Measurements from ENCODE around the gene LIFR.

Gene LIFR

DNA sequence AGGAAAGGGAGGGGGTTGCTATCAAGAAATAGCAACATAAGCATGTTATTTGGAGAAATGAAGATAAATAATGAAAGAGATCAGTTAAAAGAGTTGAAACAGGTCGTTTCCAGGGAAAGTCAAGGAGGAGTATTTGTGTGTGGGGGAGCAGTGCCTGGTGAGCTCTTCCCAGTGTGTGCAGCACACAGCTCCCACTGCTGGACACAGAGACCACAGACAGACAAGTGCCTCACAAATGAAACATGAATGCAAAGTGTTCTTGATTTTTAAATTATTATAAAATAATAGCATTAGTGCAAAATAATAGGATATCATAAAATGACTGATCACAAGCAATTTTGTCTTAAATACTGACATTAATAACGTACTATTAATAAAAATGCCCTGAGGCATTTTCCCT lies 40.8 kb downstream of the LIFR start:
- no peak for DNase-seq

GRCh38 chr5:38515092-38515491 lies 41.4 kb downstream of the LIFR start:
- no peak for DNase-seq

GRCh38 chr5:38509185-38509584 lies 47.3 kb downstream of the LIFR start:
- DNase-seq: no peak

GRCh38 chr5:38506302-38506701 lies 50.1 kb downstream of the LIFR start:
- no peak for DNase-seq

GRCh38 chr5:38500573-38501260 lies 55.7 kb downstream of the LIFR start:
- no peak for DNase-seq

GRCh38 chr5:38497946-38498345 lies 58.5 kb downstream of the LIFR start:
- DNase-seq: no peak

GRCh38 chr5:38494763-38495162 lies 61.7 kb downstream of the LIFR start:
- no peak for DNase-seq

DNA sequence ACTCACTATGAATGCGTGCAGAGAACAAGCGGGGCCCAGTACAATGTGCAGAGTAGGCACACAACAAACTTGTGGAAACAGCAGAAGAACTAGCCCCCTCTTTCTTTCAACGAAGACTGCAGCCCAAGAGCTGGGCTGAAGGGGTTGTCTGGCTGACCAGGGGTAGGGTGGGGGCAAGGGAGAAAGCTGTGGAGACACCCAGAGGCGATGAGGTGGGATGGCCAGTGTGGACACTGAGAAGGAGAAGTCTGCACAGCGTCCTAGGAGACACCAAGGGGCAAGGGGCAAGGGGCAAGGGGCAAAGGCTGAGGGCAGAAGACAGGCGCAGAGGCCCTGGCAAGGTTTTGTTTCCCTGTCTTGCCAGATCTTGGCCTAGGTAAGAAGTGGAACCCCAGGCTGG lies 62.3 kb downstream of the LIFR start:
- no peak for DNase-seq

- no peak for DNase-seq
These were observed 72.5 kb downstream of the LIFR start for GRCh38 chr5:38483805-38484398.

GRCh38 chr5:38479315-38479904 lies 77.0 kb downstream of the LIFR start:
- DNase-seq: no peak

- DNase-seq: no peak
These were observed 77.6 kb downstream of the LIFR start for GRCh38 chr5:38478878-38479277.

- DNase-seq: no peak
These were observed 78.3 kb downstream of the LIFR start for GRCh38 chr5:38478166-38478565.

DNA sequence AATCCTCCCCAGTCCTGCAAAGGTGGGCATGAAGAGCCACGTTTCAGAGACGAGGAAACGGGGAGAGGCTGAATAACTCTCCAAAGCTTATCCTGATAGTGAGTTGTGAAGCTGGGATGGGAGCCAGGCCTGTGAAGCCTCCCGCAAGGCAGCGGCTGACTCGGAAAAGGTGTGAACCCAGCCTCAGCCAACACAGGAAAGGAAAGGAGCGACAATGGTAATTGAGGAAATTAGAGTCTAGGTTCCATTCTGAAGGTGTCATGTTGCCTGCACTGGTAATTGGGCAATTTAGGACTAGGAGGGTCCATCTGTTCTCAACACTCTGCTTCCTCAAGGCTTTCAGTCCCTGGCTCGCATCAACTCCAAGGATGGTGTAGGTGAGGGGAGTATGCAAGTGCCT lies 83.4 kb downstream of the LIFR start:
- no peak for DNase-seq

DNA sequence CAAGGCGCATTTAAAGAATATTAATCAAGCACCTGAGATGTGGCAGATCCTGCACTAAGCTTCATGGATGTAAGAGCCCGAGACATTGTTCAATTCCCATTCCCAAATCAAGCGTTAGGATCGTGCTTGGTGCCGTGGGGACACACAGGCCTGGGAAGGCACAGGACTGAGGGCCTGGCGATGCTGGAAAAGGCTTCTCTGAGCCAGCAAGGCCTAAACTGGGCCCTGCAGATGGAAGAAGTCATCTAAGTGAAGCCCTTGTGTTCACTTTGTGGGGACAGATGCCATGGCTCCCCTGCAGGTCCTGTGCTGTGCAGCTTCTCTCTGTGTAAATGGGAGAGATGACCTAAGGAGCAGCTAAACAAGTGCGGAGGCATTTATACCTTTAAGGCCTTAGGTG lies 83.9 kb downstream of the LIFR start:
- DNase-seq: no peak

DNA sequence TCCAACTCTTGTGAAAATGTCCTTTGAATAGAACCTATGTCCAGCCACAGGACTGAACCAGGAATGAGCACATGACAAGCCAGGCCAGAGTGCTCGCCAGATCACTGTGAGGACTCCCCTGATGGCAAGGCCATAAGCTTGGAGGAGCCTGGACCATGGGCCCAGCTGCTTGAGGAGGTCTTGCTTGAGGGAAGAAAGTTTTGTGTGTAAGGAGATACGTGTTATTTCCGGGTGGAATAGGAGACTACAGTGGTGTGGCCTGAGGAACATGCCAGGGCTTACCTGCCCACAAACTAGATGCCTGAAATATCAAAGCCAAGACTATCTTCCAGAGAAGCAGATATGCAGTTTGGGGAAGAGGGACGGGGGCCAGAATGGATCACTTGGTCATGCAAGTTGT lies 84.7 kb downstream of the LIFR start:
- DNase-seq: no peak

DNA sequence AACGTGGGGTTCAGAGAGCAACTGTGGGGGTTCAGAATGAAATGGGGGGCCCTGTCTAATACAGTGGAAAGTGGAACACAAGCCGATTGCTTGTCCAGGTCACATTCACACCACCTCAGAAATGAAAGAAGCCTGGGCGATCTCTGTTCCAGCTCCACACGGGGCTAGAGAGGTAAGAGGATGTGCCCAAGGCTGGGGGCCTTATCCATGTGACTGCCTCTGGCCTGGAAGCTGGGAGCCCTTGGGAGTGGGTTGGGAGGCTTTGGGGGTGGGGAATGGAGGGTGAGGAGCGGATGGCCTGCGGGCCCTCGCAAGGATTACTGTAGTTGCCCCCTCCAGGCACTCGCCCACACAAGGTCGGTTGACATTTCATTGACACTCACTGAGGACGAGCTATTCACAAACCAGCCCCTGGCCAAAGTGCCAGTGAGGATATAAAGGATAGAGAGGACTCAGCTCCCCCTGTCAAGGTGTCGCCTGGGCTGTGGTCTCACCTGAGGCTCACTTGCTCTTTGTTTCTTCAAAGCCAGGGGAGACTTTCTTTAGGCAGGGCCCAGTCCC lies 86.7 kb downstream of the LIFR start:
- no peak for DNase-seq

GRCh38 chr5:38468978-38469706 lies 87.3 kb downstream of the LIFR start:
- DNase-seq: no peak

GRCh38 chr5:38468202-38468673 lies 88.2 kb downstream of the LIFR start:
- DNase-seq: no peak

- DNase-seq: no peak
These were observed 88.9 kb downstream of the LIFR start for GRCh38 chr5:38467353-38468040.

- DNase-seq: no peak
These were observed 89.8 kb downstream of the LIFR start for GRCh38 chr5:38466424-38467189.

GRCh38 chr5:38465702-38466423 lies 90.6 kb downstream of the LIFR start:
- no peak for DNase-seq
